ENCODE results near the gene TNS3. TPM values are rescaled to one million over a fixed set of nuclear protein-coding genes. Genes with fewer than 3 reads are reported as not detected.

Gene TNS3
- total and polyA plus RNA-seq, 2 donors (not counting 1 experiment from before 2014, with no cell fraction given) = 11.4 to 77.5 TPM

GRCh38 chr7:47381134-47381495, 200.8 kb downstream of the TNS3 start:
- H3K4me3 ChIP-seq (ENCODE audit: control extremely low read depth in 1 of 5, extremely low read depth in 1 of 5, insufficient read depth in 1 of 5, low read depth in 2 of 5, low read length in 4 of 5) = no peak overlapping the region
- no peaks in the 10 kb centered on the region for H3K27me3 Mint-ChIP-seq
- H4K20me1 ChIP-seq (ENCODE audit: control insufficient read depth, insufficient read depth, low read length, poor library complexity, severe bottlenecking) = no peaks in the 10 kb centered on the region
- H3K9me3 Mint-ChIP-seq (ENCODE audit: insufficient read depth) = no peaks in the 10 kb centered on the region
- DNase-seq (no peak), ATAC-seq (ENCODE audit: low read depth) (no peak)
- no peak overlapping the region for H3K27ac ChIP-seq (ENCODE audit: low read length in 2 of 2)
- H3K4me2 ChIP-seq (replicated peaks; ENCODE audit: low read depth, low read length, poor library complexity, severe bottlenecking) = no peak overlapping the region
- POLR2A ChIA-PET = interaction anchor here (0.6 kb wide), 1 partner anchor 67 kb away, joined by 5 read pairs; no protein-coding TSS in a partner anchor
- H3K79me2 ChIP-seq (ENCODE audit: control insufficient read depth, insufficient read depth, low read length) = peaks cover 9% of the 10 kb centered on the region
- CTCF ChIA-PET = no interaction called here
- H3K4me3 Mint-ChIP-seq = no peak overlapping the region
- intact Hi-C loops (cut with micrococcal nuclease) = no loop called here
- H3K27ac Mint-ChIP-seq = no peak overlapping the region
- TF ChIP-seq EZH2 (IDR thresholded peaks at IDR 0.05; ENCODE audit: borderline replicate concordance, insufficient read depth, low read depth, low read length, poor library complexity, severe bottlenecking) = no peak
- TF ChIP-seq, protein P1, sequence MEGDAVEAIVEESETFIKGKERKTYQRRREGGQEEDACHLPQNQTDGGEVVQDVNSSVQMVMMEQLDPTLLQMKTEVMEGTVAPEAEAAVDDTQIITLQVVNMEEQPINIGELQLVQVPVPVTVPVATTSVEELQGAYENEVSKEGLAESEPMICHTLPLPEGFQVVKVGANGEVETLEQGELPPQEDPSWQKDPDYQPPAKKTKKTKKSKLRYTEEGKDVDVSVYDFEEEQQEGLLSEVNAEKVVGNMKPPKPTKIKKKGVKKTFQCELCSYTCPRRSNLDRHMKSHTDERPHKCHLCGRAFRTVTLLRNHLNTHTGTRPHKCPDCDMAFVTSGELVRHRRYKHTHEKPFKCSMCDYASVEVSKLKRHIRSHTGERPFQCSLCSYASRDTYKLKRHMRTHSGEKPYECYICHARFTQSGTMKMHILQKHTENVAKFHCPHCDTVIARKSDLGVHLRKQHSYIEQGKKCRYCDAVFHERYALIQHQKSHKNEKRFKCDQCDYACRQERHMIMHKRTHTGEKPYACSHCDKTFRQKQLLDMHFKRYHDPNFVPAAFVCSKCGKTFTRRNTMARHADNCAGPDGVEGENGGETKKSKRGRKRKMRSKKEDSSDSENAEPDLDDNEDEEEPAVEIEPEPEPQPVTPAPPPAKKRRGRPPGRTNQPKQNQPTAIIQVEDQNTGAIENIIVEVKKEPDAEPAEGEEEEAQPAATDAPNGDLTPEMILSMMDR (IDR thresholded peaks at IDR 0.05) = no peak
- H3K9me3 ChIP-seq (ENCODE audit: control extremely low read depth in 1 of 3, control insufficient read depth in 2 of 3, insufficient read depth in 1 of 3, low read length in 2 of 3) = no peaks in the 10 kb centered on the region
- no peaks in the 10 kb centered on the region for H3K4me1 Mint-ChIP-seq
- H3K27me3 ChIP-seq (replicated peaks in 1 of 4; ENCODE audit: control extremely low read depth in 1 of 4, control insufficient read depth in 3 of 4, insufficient read depth in 4 of 4, low read length in 3 of 4) = no peaks in the 10 kb centered on the region
- no peak overlapping the region for H2AFZ ChIP-seq (ENCODE audit: insufficient read depth, low read depth, low read length, poor library complexity, severe bottlenecking)
- no peak overlapping the region for H3K9ac ChIP-seq (ENCODE audit: low read length)
- H3K36me3 ChIP-seq (replicated peaks in 1 of 2; ENCODE audit: control extremely low read depth in 1 of 2, control insufficient read depth in 1 of 2, extremely low read depth in 1 of 2, insufficient read depth in 2 of 2, low read length in 1 of 2) = peaks cover 0 to 25% of the 10 kb centered on the region in 2 experiments
- WGBS (ENCODE audit: insufficient coverage) = 13% methylated on average over 5 of the region's 6 CpGs
- no peaks in the 10 kb centered on the region for H3K4me1 ChIP-seq (ENCODE audit: control insufficient read depth in 2 of 2, insufficient read depth in 2 of 2, low read length in 2 of 2)

GRCh38 chr7:47380325-47381133, 201.4 kb downstream of the TNS3 start:
- Histone ChIP-seq H3K4me2 (replicated peaks; ENCODE audit: low read depth, low read length, poor library complexity, severe bottlenecking) (no peak overlapping the region), H3K4me1 (ENCODE audit: control insufficient read depth in 2 of 2, insufficient read depth in 2 of 2, low read length in 2 of 2) (no peaks in the 10 kb centered on the region), H3K27ac (ENCODE audit: low read length in 2 of 2) (no peak overlapping the region), H3K79me2 (ENCODE audit: control insufficient read depth, insufficient read depth, low read length) (peaks cover 6% of the 10 kb centered on the region), H3K9ac (ENCODE audit: low read length) (no peak overlapping the region), H3K36me3 (replicated peaks in 1 of 2; ENCODE audit: control extremely low read depth in 1 of 2, control insufficient read depth in 1 of 2, extremely low read depth in 1 of 2, insufficient read depth in 2 of 2, low read length in 1 of 2) (peaks cover 0 to 25% of the 10 kb centered on the region in 2 experiments), H3K4me3 (ENCODE audit: control extremely low read depth in 1 of 5, extremely low read depth in 1 of 5, insufficient read depth in 1 of 5, low read depth in 2 of 5, low read length in 4 of 5) (no peak overlapping the region), H2AFZ (ENCODE audit: insufficient read depth, low read depth, low read length, poor library complexity, severe bottlenecking) (no peak overlapping the region), H4K20me1 (ENCODE audit: control insufficient read depth, insufficient read depth, low read length, poor library complexity, severe bottlenecking) (no peaks in the 10 kb centered on the region), H3K9me3 (ENCODE audit: control extremely low read depth in 1 of 3, control insufficient read depth in 2 of 3, insufficient read depth in 1 of 3, low read length in 2 of 3) (no peaks in the 10 kb centered on the region), H3K27me3 (replicated peaks in 1 of 4; ENCODE audit: control extremely low read depth in 1 of 4, control insufficient read depth in 3 of 4, insufficient read depth in 4 of 4, low read length in 3 of 4) (no peaks in the 10 kb centered on the region)
- Mint-ChIP-seq H3K27ac (no peak overlapping the region), H3K27me3 (no peaks in the 10 kb centered on the region), H3K4me3 (no peak overlapping the region), H3K9me3 (ENCODE audit: insufficient read depth) (no peaks in the 10 kb centered on the region), H3K4me1 (no peaks in the 10 kb centered on the region)
- DNase-seq (no peak), ATAC-seq (ENCODE audit: low read depth) (no peak)
- WGBS (ENCODE audit: insufficient coverage) = 97% methylated on average over 13 of the region's 15 CpGs
- ChIA-PET POLR2A (interaction anchor here (0.6 kb wide), 1 partner anchor 67 kb away, joined by 5 read pairs; no protein-coding TSS in a partner anchor), CTCF (no interaction called here)
- TF ChIP-seq, protein P1 (IDR thresholded peaks at IDR 0.05) = no peak
- TF ChIP-seq EZH2 (IDR thresholded peaks at IDR 0.05; ENCODE audit: borderline replicate concordance, insufficient read depth, low read depth, low read length, poor library complexity, severe bottlenecking) = no peak
- intact Hi-C loops (cut with micrococcal nuclease) = no loop called here

Measured in B cell (primary cell).